HG02973 (cell line): ENCODE results near the gene CDC42BPB.

Experiments
- ATAC-seq: cut with Tn5 transposase; IDR thresholded peaks from one replicate; pipeline ENCODE4 v1.9.1; 2021; ENCODE audit warnings: moderate library complexity; ENCODE audit not compliant: unreplicated experiment

Gene CDC42BPB

DNA sequence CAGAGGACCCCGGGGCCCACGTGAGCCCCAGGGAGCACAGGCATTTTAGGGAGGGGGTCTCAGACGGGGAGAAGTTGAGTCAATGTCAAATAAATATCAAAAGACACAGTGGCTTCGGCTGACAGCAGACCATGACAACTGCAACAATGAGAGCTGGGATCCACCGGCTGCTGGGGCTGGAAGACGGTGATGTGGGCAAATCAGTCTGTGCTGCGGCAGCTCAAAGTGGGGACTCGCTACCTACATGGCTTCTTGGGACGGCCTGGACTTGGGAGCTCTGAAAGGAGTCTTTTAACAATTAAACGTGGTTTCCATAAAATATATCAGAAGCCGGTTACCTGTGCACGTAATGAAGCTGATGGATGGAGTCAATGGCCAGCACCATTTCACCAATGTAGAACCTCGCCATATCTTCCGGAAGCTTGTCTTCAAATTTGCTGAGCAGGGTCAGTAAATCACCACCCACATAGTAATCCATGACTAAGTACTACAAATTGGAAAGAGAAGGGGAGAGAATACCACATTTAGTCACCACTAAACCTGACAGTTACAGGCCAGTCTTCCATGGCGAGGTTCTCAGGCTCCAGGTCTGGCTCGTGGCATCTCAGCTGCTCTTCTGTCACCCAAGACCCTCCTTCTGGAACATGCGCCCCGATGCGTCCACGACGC, 58.0 kb downstream of the CDC42BPB start:
- no peak for ATAC-seq

DNA sequence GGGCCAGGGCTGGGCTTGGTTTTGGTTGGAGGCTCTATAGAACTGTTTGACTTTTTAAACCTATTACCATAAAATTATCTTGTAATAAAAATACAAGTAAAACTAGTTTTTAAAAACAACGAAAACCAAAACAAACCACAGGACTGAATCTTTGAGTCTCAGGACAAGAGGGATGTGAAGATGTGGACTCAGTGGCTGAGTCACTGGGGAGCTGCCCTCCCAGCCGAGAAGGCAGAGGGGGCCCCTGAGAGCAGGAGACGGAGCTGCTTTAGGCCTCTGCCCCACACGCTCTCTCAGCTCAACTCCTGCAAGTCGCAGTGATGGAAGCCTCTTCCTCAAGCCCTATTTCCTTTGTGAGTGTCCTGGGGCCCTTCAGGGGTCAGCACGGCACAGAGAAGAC, 59.0 kb downstream of the CDC42BPB start:
- no peak for ATAC-seq

DNA sequence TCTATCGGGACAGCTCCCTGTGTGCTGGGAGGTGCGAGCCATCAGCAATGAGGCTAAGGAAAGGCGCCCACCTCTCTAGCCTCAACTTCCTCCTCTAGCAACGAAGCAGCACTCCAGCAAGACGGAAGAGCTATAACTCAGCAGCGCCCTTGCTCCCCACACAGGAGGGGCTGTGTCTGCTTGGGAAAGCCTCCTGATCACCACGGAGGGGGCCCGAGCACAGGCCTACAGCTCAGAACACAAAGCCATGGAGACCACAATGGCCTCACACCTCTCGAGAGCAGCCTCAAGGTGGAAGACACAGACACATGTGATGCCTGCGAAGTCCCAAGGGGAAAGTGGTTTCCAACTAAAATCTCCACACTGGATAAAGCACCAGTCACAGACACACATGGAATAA, 60.4 kb downstream of the CDC42BPB start:
- ATAC-seq = no peak

DNA sequence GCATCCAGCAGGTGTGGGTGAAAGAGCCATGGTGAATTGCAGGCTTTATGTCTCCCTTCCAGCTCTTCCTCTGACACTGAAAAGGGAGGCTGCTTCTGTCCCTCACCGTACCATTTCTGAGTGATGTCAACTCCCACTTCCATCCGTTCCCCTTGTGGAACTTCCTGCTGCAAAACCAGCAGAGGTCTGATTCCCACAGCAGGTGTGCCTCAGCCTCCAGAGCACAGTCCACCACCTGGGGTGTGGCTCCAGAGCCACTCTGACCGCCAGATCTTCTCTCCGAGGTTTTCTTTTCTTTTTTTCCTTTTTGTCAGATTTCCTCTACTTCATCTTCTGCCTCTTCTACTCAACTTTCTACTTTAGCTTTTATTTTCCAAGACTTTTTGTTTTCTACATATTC, 62.7 kb downstream of the CDC42BPB start:
- ATAC-seq = no peak

GRCh38 chr14:102993523-102993922, 63.8 kb downstream of the CDC42BPB start:
- no peak for ATAC-seq

- no peak for ATAC-seq
Measured at GRCh38 chr14:102991376-102991775, 66.0 kb downstream of the CDC42BPB start.

- ATAC-seq = no peak
Measured at GRCh38 chr14:102988054-102988453, 69.3 kb downstream of the CDC42BPB start.

DNA sequence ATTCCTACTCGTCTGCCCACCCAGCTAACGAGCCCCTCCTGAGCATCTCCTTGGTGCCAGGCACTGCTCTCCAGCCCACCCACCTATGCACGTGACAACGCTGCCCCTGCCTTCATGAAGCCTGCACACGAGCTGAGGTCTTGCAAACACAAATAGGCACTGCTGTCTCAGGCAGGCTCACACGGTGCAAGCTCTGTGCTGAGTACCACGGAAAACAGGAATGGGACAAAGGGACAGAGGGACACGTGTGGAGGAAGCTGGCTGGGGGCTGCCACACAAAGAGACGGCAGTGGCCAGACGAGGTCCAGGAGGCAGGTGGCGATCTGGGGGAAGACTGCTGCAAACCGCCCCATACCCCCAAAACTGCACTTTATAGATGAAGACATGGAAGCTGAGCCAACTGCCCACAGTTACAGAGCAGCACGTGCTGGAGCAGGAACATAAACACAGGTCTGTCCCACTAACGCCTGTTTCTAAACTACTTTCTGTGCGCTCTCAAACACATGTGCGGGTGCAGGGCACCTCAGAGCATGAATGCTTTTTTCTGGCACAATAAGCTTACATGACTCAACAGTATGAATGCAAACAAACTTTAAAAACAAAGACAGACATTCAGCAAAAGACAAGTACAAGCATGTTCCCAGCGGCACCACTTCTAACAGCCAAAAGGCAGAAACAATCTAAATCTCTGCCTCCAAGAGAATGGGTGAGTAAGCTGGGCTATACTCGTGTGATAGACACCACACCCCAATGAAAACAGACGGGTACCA, 70.4 kb downstream of the CDC42BPB start:
- ATAC-seq = no peak

GRCh38 chr14:102985665-102986064, 71.7 kb downstream of the CDC42BPB start:
- no peak for ATAC-seq

DNA sequence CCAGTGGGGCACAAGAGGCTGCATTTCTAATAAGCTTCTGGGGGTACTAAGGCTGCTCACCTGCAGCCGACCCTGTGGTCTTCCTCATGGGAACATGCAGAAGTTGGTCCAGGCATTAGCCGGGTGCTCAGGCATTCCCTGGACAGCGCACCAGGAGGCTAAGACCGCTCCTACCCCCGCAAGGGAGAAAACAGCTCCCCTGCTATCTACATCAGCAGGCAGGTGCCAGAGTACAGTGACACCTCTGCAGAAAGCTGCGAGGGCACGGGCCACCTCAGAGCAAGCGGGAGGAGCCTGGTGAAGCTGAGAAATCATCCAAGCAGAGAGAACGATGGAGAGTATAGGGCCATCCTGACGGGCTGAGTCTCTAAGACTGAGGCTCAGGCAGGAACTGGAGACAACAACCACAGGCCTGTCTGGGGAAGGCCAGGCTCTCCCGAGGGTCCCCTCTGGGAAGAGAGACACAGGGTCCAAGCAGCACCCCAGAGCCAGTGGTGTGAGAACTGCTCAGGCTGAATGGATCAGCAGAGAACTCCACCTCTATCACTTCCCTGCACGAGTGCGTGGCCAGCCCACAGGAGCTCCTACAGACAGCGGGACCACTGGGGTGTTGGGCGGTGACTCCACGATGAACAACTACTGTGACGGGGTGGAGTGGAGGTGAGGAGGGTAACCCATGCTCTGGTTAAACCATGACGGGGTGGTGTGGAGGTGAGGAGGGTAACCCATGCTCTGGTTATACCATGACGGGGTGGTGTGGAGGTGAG, 72.8 kb downstream of the CDC42BPB start:
- no peak for ATAC-seq

- no peak for ATAC-seq
Measured at GRCh38 chr14:102983496-102983895, 73.9 kb downstream of the CDC42BPB start.

- ATAC-seq = no peak
Measured at GRCh38 chr14:102982852-102983470, 74.4 kb downstream of the CDC42BPB start.

DNA sequence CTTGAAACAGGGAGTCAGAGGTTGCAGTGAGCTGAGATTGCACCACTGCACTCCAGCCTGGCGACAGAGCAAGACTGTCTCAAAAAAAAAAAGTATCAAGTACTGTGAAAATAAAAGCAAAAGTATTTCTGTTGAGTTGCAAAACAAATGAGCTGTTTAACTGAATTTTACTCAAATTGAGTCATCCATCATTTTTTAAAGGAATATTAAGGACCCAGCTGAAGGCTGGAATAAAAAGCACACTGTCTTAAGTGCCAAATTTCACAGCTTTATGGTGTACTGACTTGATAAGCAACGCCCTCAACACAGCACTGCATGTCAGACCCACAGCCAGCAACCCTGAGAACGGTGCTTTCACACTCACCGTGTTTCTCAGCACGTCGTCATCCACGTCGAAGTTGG, 76.9 kb downstream of the CDC42BPB start:
- ATAC-seq = no peak

- ATAC-seq = no peak
Measured at GRCh38 chr14:102979406-102979805, 77.9 kb downstream of the CDC42BPB start.

DNA sequence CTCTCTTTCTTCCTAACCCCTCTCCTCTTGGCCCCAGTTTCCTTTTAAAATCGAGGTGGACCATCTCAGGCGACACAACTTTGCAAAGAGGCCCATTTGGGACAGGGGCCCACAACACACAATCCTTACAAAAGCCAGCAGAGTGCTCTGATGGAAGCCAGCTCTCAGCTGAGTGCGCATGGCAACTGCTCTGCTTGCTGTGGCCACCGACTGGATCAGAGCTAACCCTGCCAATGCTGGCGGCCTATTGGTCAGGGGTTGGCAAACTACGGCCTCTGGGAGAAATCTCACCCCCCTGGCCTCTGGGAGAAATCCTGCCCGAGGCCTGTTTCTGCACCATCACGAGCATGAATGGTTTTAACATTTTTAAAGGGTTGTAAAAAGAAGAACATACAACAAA, 79.9 kb downstream of the CDC42BPB start:
- no peak for ATAC-seq

DNA sequence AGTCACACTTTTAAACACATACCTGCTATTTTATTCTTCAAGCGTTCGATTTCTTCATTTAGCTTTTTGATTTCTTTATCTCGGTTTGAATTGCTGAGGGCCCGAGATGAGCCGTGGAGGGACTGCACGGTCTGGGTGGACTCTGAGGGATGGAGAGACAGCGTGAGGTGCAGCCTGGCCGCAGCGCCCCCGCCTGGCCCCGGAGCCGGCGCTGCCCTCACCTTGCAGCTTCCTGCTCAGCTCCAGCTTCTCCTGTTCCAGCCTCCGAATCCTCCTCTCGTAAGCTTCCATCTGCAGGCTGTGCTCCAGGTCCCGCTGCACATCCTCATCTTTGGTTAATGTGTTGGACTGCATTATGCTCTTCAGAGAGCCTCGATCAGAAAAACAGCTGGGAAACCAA, 81.7 kb downstream of the CDC42BPB start:
- no peak for ATAC-seq

DNA sequence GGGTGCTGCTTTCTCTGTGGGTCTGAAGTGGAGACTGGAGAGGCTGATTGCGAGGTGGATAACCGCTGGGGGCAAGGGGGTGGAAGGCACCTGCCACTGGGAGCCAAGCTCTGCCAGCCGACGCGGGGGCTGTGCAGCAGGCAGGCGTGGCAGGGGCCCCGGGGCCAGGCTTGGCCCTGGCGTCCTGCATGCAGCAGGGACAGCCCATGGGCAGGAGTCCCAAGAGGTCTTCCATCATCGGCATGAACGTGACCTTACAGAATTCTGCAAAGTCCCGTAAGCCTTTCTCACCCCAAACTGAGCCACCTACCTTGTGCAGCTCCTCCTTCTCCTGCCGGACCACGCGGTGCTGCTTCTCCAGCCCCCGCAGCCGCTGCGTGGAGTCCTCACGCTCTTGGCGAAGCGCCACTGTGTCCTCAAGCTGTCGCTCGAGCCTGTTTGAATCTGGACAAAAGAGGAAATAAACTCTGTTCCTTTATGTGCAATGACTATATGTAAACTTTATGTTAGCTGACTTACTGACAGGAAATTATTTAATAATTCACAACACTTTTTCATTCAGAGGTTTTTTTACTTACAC, 83.6 kb downstream of the CDC42BPB start:
- ATAC-seq = no peak

DNA sequence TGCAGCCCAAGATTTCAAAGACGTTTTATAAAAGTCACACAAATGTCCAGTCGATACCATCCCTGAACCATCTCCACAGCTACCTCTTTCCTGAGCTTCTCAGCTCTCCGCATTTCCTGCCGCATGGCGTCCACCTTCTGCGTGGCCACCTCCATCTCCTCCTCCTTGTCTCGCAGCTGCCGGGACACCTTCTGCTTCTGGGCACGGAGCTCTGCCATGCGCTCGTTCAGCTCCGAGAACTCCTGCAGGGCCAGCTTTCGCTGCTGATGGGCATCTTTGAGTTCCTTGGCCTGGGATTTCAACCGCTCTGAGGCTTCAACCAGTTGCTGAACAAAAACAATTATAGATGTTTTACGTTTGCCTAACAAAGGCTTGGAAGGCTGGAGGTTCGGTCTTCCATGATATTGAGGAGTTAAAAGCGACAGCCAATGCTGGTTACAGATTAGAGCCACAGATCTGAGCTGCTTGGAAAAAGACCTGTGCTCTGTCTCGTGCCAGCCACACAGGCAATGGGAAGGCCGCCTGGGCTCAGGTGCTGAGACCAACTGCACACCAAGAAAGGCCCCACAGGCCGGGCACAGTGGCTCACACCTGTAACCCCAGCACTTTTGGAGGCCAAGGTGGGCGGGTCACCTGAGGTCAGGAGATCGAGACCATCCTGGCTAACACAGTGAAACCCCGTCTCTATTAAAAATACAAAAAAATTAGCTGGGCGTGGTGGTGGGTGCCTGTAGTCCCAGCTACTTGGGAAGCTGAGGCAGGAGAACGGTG, 85.3 kb downstream of the CDC42BPB start:
- no peak for ATAC-seq

- ATAC-seq = no peak
Measured at GRCh38 chr14:102971314-102971713, 86.0 kb downstream of the CDC42BPB start.

- ATAC-seq = no peak
Measured at GRCh38 chr14:102970496-102970895, 86.9 kb downstream of the CDC42BPB start.
